ENCODE data around the gene RPS27A. TPM values are rescaled to one million over a fixed set of nuclear protein-coding genes. Genes with fewer than 3 reads are reported as not detected.

Gene RPS27A
- 484 and 804 TPM in 2 replicates for total RNA-seq

DNA sequence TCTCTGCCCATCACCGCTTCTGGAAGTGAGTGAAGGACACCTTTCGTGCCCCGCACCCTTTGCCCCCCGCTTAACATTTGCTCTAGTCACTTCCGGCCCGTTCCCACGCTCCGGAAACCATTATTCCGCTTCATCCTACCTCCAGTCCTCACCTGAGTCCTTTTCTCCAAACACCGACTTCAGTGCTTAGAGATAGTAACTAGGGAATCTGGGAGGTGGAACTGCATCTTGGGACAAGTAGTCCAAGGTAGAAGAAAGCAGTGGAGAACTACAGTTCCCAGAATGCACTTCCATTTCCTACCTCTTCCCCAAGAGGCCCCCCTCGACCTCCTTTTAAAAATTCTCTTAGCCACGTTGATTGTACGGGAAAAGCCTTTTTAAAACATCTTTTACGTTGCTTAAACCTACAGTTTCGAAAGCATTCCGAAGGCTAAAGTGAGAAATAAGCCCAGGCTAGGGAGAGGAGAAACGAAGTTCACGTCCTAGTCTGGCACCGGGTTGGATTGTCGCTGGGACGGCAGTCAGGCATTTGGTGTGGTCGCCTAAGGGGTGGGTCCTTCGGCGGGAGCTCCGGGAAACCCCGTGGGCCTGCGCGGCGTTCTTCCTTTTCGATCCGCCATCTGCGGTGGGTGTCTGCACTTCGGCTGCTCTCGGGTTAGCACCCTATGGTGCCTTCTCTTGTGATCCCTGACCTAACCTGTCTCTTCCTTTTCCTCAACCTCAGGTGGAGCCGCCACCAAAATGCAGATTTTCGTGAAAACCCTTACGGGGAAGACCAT lies at the start of gene RPS27A, which contains the start of gene CLHC1:
TSS of gene RPS27A (plus strand) at position 605 of the 779 bp plus-strand sequence. CDS start at position 742, 137 bp downstream.
TSS of gene CLHC1 (minus strand) at position 210 of the 779 bp plus-strand sequence. CDS start 9,882 bp downstream, outside the sequence.

DNA sequence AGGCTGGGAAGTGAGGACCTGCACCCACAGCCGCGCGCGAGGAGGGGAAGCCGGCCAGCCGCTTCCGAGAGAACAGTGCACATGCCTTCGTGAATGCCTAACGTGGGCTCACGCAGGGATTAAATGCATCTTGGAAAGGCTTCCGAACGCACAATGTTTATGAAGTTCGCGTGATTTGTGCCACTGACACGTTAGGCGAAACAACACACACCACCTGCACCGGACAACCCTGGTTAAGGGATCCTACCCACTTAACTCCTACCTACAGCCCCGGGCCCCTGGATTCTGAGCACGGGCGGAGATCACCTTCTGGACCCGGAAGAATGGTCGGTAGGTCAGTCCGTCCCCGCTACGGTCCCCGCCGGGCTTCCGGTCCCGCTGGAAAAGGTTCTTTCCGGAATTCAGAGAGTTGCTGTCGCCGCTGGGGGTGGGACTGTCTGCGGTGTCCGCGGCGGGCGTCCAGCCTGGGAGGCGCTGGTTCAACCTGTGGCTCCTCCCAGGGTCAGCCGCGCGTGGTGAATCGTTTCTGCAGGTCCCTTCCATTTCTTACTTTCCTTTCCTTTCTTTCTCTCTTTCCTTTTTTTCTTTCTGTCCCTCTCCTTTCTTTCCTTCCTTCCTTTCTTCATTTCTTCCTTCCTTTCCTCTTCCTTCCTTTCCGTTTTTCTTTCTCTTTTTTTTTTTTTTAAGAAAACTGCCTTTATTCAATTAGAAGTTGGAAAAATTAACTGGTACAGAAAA lies 36.6 kb downstream of the RPS27A start, which contains the start of gene MTIF2:
TSS of gene MTIF2 (minus strand) at position 325 of the 738 bp plus-strand sequence. CDS start 5,373 bp downstream, outside the sequence.

Other genes with a start within 250 kb of the RPS27A start
- 313 and 609 TPM in 2 replicates for gene RTN4, start 182.2 kb upstream of the RPS27A start, total RNA-seq
- 7.2 and 9.2 TPM in 2 replicates for gene CLHC1, start 395 bp upstream of the RPS27A start, total RNA-seq
- gene MTIF2, start 36.5 kb downstream of the RPS27A start, total RNA-seq, result 31.4 and 36.1 TPM in 2 replicates
- gene CCDC88A, start 187.2 kb downstream of the RPS27A start, total RNA-seq, result 30.9 and 84.8 TPM in 2 replicates

All from placental pericyte (primary cell).